Activated CD4-positive, CD25-positive, alpha-beta regulatory T cell treated with anti-CD3 and anti-CD28 coated beads, Interleukin-2, amount 50 U/mL, for 72 hours (primary cell): ENCODE results near the gene ARSG.

ENCODE experiments used
- DNase-seq: peaks from one replicate; pipeline ENCODE4 v3.0.0; 2021

The ARSG gene

GRCh38 chr17:68433211-68433610, 141.9 kb downstream of the ARSG start:
- DNase-seq, result no peak

GRCh38 chr17:68433911-68434508, 142.7 kb downstream of the ARSG start:
- DNase-seq, result no peak

DNA sequence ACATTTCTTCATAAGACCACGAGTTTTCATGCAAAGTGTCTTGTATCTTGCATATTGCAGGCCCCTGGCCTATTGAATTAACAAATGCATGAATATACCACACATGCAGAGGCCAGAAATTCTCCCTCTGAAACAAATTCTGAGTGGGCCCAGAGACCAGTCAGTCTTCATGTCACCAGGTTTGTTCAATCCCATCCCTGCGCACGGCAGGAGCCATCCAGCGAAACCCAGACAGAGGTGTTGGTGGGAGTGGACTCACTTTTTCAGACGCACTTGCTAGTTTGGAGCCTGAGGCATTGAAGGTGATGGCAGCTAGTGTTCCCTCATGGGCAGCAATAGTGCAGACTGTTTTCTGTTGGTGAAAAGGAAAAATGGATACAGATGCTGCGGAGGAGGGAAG, 144.1 kb downstream of the ARSG start:
- no peak for DNase-seq

GRCh38 chr17:68435876-68436842, 144.9 kb downstream of the ARSG start:
- DNase-seq, result peak; percentile 77

DNA sequence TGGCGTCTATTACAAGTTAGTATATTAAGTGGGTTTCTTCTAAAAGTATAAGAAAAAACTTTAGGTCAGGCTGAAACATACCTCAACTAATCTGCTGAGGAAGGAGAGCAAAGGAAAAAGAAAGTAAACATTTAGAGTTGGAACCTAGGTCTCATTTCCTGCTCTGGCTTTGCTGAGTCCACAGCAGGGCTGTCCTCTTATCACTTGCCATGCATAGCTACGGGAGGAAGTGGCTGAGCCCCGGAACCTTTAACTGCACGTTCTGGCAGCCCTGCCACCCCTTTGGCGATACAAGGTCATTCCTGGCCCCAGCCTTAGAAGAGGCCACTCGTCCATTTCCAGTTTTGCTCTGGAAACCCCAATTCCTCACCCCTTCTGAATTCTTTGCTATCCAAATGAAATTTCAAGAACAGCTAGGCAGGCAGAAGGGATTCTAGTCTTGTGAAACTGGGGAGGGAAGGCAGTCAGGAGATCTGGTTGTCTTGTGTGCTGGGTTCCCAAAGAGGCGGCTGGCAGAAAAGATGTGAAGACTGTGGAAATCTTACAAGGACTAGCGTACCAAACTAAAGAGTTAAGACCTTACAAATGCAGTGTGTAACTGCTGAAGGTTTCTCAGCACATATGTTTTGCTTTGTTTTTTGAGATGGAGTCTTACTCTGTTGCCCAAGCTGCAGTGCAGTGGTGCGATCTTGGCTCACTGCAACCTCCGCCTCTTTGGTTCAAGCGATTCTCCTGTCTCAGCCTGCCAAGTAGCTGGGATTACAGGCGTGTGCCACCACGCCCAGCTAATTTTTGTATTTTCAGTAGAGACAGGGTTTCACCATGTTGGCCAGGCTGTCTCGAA, 146.9 kb downstream of the ARSG start:
- peak; percentile 50 for DNase-seq

DNA sequence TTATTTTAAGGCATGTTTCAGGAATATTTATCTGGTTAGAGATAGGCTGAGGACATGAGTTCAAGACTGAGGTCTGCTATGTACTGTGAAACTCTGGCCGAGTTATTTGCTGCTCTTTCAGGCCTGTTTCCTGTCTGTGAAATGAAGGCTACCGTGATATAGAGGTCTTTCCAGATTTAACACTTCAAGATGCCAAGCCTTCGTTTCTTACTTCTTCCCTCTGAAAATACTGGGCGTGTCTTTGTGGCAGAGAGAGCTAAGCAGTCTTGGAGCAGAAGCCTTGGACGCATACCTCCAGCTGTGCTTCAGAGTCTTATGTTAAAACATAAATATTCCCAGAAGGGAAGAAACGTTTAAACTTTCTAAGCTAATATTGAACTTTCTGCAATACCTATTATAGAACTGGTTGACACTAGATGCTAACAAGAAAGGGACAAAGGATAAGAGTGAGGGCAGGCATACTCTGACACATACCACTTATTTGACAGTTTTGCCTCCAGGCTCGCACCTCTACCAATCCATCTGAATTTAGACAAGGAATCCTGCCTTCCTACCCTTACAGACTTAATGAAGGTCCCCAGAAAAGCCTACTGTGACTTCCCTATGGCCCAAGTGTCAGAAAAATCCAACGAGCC, 148.5 kb downstream of the ARSG start:
- no peak for DNase-seq

DNA sequence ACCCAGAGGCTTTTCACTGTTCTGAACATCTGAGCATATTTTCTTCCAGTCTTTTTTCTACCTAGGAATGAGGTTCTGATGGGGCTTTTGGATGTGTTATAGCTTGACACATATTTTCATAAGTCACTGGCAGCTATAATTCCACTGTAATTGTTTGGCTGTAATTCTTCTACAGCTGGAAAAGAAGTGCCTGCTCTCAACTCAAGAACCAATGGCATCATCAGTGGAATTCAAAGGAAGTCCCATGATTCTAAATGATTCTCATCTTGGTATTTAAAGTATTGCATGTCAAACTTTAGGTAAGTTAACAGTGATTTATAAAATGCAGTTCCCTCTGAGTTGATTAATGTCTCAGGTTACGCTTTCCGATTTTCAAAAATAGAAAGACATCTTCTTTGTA, 149.2 kb downstream of the ARSG start:
- no peak for DNase-seq

- DNase-seq, result no peak
Observed at GRCh38 chr17:68441070-68441770, 149.9 kb downstream of the ARSG start.

DNA sequence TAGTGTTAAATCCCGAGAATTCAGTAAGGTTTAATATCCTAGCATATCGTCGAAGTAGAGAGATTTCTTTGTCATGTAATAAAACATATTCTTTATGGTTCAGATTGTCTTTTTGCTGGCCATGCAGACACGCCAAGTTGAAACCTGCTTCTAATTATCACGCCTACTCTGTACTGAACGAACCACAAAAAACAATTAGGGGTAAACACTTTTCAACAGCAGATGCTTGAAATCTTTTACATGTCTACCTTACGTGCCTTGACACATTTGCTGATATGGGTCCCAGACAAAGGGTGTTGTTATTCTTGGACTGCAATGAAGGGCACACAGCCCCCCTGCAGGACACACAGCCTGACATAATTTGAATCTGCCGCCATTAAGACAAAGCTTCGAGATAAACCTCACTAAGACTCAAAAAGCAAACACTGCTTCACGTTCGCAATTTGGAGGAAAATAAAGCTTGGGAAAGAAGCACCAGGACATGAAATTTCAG, 152.7 kb downstream of the ARSG start:
- DNase-seq, result no peak

DNA sequence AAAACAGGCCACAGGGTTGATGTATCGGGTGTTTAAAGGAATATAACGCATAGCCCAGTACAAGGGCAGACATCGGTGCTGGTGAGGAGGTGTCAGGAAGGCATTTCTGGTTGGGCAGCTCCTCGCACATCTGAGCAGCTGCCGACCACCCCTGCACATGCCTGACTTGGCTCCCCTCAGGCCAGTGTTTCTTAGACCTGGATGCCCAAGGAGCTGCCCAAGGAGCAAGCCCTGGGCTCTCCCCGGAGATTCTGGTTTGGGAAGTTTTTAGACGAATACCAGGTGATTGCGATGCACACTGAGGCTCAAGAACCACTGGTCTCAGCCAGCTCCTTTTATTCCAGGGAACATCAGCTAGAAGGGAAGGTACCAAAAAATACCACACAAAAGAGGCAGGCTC, 154.4 kb downstream of the ARSG start:
- no peak for DNase-seq

DNA sequence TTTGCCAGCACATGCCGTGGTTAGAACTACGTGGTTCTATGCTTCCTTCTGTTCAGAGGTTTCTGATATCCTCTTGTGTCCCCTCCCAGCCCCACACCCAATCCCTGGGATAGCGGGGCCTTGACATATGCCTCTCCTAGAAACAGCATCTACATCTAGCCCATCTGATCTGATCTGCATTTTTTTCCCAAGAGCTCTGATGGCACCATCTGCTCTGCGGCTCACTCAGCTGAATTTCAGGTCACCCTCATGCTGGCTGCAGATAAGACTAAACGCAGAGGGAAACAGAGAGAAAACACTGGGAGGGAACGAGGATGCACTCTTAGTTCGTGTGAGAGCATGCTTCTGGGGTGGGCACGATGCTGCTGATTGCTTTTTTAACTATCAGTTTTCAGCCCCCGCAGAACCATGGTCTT, 155.3 kb downstream of the ARSG start:
- no peak for DNase-seq

GRCh38 chr17:68449021-68449739, 157.9 kb downstream of the ARSG start:
- DNase-seq, result no peak

GRCh38 chr17:68450391-68450790, 159.1 kb downstream of the ARSG start:
- DNase-seq, result no peak

GRCh38 chr17:68450801-68451200, 159.5 kb downstream of the ARSG start:
- DNase-seq, result no peak

DNA sequence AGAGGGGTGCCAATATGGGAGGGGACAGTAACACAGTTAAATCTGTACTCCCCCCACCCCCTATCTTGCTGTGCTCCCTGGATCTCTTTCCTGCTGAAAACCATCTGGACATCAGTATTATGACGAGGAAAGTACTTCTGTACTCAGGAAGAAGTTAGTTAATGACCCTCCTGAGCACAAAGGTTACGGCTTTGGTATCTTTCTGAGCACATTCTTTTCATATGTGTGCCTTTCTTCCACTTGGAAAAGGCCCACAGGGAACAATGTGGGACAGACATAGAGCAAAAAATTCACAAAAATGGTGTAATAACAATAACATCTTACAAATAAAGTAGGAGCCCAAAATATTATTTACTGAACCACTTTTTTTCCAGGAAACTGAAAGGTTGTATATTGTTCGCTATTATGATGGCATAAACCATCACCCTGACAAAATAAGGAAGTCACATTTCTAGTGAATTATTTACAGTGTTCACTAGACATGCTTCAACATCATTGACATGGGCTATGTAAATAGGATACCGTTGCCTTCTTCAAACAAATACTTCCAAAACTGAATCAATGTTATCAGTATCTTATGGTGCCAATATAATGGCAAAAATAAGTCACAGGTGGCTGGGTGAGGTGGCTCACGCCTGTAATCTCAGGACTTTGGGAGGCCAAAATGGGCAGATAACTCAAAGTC, 160.5 kb downstream of the ARSG start:
- DNase-seq, result no peak

DNA sequence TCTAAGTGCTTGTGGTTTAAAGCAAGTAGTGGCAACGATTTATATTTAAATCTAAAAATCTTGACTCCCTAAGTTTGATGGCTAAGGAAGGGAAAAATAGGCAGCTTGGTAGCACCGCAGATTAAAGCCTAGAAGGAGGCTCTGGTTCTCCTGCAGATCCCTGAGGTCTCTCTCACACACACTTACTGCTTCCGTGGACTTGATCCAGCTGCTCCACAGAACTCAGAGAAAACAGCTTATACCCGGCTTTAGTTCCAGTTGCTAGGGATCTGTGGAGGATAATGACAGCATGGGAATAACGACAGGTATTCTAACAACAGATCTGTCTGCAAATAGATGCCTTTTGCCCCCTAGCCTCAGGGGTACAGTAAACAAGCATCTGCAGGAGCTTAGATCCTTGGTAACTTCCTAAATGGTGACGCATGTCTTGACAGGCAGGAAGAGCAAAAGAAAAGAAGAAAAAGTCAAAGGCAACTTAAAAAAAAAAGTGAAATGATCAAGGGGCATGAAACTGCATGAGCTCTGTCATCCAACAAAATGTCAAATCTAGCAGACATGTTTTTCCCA, 161.5 kb downstream of the ARSG start:
- no peak for DNase-seq

- DNase-seq, result no peak
Observed at GRCh38 chr17:68453991-68454665, 162.8 kb downstream of the ARSG start.

DNA sequence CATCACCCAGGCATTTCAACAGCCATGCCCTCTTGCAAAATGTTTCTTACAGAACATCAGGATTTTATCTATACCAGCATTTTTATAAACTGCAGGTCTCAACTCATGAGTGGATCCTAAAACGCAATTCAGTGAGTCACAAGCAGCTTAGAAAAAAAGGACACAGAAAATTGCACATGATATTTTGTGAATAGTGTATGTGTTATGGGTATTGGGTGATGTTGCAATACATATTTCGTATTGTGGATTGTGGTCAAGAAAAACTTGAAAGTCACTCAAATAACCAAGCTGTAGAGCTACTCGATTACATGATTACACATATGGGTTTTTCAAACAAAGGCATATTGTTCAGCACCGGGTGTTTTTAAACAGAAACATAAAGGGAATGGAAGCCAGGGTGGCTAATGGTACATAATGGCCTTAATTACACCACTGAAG, 164.6 kb downstream of the ARSG start:
- no peak for DNase-seq

DNA sequence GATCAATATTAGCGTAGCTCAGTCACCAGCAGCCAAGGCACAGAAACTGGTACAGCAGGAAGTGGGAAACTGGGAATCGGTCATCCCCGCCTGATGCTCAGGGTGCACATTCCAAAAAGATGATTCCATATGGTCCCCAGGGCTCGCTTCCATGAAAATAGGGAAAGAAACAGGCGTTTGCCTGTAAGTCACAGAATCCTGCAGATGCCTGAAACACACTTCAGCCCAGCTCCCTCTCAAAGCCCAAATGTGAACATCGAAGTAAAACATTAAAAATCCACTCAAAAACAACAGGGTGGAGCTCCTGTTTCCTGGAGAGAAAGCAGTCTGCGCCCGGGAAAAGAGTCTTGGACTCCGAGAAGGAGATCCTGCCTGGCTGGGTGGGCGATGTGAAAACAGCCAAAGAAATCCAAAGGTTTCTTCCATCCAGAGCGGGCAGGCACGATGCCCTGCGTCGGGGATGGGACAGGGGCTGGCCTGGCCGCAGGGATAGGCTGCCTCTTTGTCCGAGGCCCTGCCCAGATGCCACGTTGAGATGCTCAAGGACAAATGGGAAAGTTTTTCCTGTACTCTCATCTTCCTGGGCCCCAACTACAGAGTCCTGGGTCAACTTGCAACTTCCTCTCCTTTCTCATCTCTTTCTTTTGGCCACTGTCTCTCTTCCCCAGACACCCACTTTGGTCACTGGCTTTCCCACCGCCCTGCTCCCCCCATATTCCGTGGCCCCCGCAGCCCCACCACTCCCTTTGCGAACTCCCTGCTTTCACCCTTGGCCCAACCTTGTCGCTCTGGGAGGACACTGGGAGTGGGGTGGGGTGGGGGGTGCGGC, 165.3 kb downstream of the ARSG start:
- DNase-seq, result no peak
